Mononuclear cell (primary cell): ENCODE results near the gene LPAR2. TPM values are rescaled to one million over a fixed set of nuclear protein-coding genes. Genes with fewer than 3 reads are reported as not detected.
"Not testable (repeated sequence)": the region's sequence is repeated elsewhere in the genome, so short reads cannot be mapped to it uniquely, and the experiment has no call there.

Experiments
- H3K27me3 ChIP-seq: 2 replicates; pipeline ENCODE4 v1.6.0; 2011; ENCODE audit warnings: low read length, control low read depth; ENCODE audit not compliant: insufficient read depth
- H3K4me1 ChIP-seq: 2 replicates; pipeline ENCODE4 v1.5.1; 2011; ENCODE audit warnings: mild to moderate bottlenecking, low read length, control low read depth; ENCODE audit not compliant: insufficient read depth
- H3K4me3 ChIP-seq: 2 replicates; pipeline ENCODE4 v1.5.1; 2011; ENCODE audit warnings: mild to moderate bottlenecking, low read length, moderate library complexity
- H3K9me3 ChIP-seq: 2 replicates; pipeline ENCODE4 v1.5.1; 2011; ENCODE audit warnings: low read depth, mild to moderate bottlenecking, control low read depth, low read length
- total RNA-seq: library from RNA; depleted of rRNA; stranded (reverse); fragments of >200 nt; gene quantifications from one replicate; pipeline ENCODE4 v1.2.3, GENCODE V29; 2012

Gene LPAR2
- total RNA-seq: 21.9 TPM

GRCh38 chr19:19627621-19628500, at the start of gene LPAR2:
Gene LPAR2, minus strand, starts transcription at chr19:19628220. Its CDS starts 945 bp downstream, at chr19:19627275.
- H3K4me1 ChIP-seq: peaks cover 30% of the 10 kb centered on the region
- peak within 1 kb of the TSS; percentile 47 for H3K4me3 ChIP-seq
- no peaks in the 10 kb centered on the region for H3K27me3 ChIP-seq
- H3K9me3 ChIP-seq: no peaks in the 10 kb centered on the region

GRCh38 chr19:19677579-19677978, 49.6 kb upstream of the LPAR2 start:
- Histone ChIP-seq H3K27me3 (no peaks in the 10 kb centered on the region), H3K9me3 (peaks cover 51% of the 10 kb centered on the region), H3K4me3 (no peak overlapping the region), H3K4me1 (no peaks in the 10 kb centered on the region)

GRCh38 chr19:19674315-19674714, 46.3 kb upstream of the LPAR2 start:
- Histone ChIP-seq H3K4me1 (peaks cover 17% of the 10 kb centered on the region), H3K9me3 (peaks cover 36% of the 10 kb centered on the region), H3K27me3 (no peaks in the 10 kb centered on the region), H3K4me3 (no peak overlapping the region)

GRCh38 chr19:19672816-19673215, 44.8 kb upstream of the LPAR2 start:
- Histone ChIP-seq H3K4me1 (peaks cover 25% of the 10 kb centered on the region), H3K9me3 (peaks cover 22% of the 10 kb centered on the region), H3K27me3 (no peaks in the 10 kb centered on the region), H3K4me3 (no peak overlapping the region)

- Histone ChIP-seq H3K4me3 (peak overlapping the region; percentile 77), H3K4me1 (peaks cover 35% of the 10 kb centered on the region), H3K27me3 (no peaks in the 10 kb centered on the region), H3K9me3 (peaks cover 7% of the 10 kb centered on the region)
Observed at GRCh38 chr19:19670070-19670551, 42.1 kb upstream of the LPAR2 start.

- peak within 1 kb of the TSS; percentile 77 for H3K4me3 ChIP-seq
- peaks cover 42% of the 10 kb centered on the region for H3K4me1 ChIP-seq
Observed at GRCh38 chr19:19668230-19669012, 40.4 kb upstream of the LPAR2 start, which contains the start of gene ZNF101. Gene ZNF101, plus strand, starts transcription at chr19:19668839. Its CDS starts 125 bp downstream, at chr19:19668964.

GRCh38 chr19:19665420-19665948, 37.5 kb upstream of the LPAR2 start:
- H3K9me3 ChIP-seq, H3K4me3 ChIP-seq, H3K27me3 ChIP-seq: not testable (repeated sequence)
- H3K4me1 ChIP-seq: peaks cover 59% of the 10 kb centered on the region

More at GRCh38 chr19:19668230-19669012, 40.4 kb upstream of the LPAR2 start, which contains the start of gene ZNF101:
- no peaks in the 10 kb centered on the region for H3K9me3 ChIP-seq
- H3K27me3 ChIP-seq: no peaks in the 10 kb centered on the region

- H3K4me1 ChIP-seq: peaks cover 45% of the 10 kb centered on the region
Observed at GRCh38 chr19:19663256-19664120, 35.5 kb upstream of the LPAR2 start, which contains the start of gene ATP13A1. Gene ATP13A1, minus strand, starts transcription at chr19:19663676. Its CDS starts 10 bp downstream, at chr19:19663666.

GRCh38 chr19:19662871-19663255, 34.8 kb upstream of the LPAR2 start:
- Histone ChIP-seq H3K27me3 (no peaks in the 10 kb centered on the region), H3K4me1 (peaks cover 40% of the 10 kb centered on the region), H3K9me3 (no peaks in the 10 kb centered on the region), H3K4me3 (peak overlapping the region; percentile 92)

More at GRCh38 chr19:19663256-19664120, 35.5 kb upstream of the LPAR2 start, which contains the start of gene ATP13A1:
- no peaks in the 10 kb centered on the region for H3K9me3 ChIP-seq
- no peaks in the 10 kb centered on the region for H3K27me3 ChIP-seq
- H3K4me3 ChIP-seq: peak within 1 kb of the TSS; percentile 92

- Histone ChIP-seq H3K9me3 (no peaks in the 10 kb centered on the region), H3K4me3 (peak overlapping the region; percentile 92), H3K4me1 (peaks cover 35% of the 10 kb centered on the region), H3K27me3 (no peaks in the 10 kb centered on the region)
Observed at GRCh38 chr19:19662344-19662743, 34.3 kb upstream of the LPAR2 start.

GRCh38 chr19:19661675-19662251, 33.7 kb upstream of the LPAR2 start:
- Histone ChIP-seq H3K27me3 (no peaks in the 10 kb centered on the region), H3K4me3 (no peak overlapping the region), H3K9me3 (no peaks in the 10 kb centered on the region), H3K4me1 (peaks cover 33% of the 10 kb centered on the region)

GRCh38 chr19:19661141-19661674, 33.2 kb upstream of the LPAR2 start:
- Histone ChIP-seq H3K9me3 (no peaks in the 10 kb centered on the region), H3K4me3 (no peak overlapping the region), H3K4me1 (peaks cover 33% of the 10 kb centered on the region), H3K27me3 (no peaks in the 10 kb centered on the region)

- Histone ChIP-seq H3K4me1 (peaks cover 29% of the 10 kb centered on the region), H3K4me3 (no peak overlapping the region), H3K27me3 (no peaks in the 10 kb centered on the region), H3K9me3 (no peaks in the 10 kb centered on the region)
Observed at GRCh38 chr19:19659646-19660245, 31.7 kb upstream of the LPAR2 start.
